22Rv1 (cell line): ENCODE data around the gene TMEM95.

Experiments
- ZFX ChIP-seq: fragments of 450-650 bp; IDR thresholded peaks from 2 replicates; pipeline ENCODE4 v1.6.1; 2017; ENCODE audit warnings: antibody characterized with exemption, borderline replicate concordance
- TF ChIP-seq, protein P1 (sequence below): fragments of 450-650 bp; IDR thresholded peaks from 2 replicates; pipeline ENCODE4 v1.5.1; 2017; ENCODE audit warnings: mild to moderate bottlenecking

DNA sequence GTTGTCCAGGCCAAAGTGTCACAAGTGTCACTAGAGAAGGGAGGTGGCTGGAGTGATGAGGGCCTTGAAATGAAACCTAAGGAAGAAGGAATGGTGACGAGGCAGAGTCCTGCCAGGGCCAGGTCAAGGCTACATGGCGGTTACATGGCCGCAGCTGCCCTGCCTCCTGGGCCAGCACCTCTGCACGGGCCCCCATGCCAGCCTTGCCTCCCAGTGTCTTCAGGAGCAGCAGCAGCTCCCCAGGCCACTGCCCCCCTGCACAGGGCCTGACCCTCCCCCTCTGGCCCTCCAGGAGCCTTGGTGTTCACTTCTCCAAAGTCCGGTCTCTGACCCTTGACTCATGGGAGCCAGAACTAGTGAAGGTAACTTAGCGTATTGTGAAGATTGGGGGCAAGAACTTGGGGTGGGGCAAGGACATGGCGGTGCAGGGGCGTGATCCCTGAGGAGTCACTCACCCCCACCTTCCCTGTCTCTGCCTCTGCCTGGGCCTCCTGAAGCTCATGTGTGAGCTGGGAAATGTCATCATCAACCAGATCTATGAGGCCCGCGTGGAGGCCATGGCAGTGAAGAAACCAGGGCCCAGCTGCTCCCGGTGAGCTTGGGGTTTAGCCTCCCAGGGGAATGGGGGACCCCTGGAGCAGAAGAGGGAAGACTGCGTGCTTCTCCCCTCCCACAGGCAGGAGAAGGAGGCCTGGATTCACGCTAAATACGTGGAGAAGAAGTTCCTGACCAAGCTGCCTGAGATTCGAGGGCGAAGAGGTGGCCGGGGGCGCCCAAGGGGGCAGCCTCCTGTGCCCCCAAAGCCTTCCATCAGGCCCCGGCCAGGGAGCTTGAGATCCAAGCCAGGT lies 7.1 kb upstream of the TMEM95 start:
- TF ChIP-seq, protein P1, sequence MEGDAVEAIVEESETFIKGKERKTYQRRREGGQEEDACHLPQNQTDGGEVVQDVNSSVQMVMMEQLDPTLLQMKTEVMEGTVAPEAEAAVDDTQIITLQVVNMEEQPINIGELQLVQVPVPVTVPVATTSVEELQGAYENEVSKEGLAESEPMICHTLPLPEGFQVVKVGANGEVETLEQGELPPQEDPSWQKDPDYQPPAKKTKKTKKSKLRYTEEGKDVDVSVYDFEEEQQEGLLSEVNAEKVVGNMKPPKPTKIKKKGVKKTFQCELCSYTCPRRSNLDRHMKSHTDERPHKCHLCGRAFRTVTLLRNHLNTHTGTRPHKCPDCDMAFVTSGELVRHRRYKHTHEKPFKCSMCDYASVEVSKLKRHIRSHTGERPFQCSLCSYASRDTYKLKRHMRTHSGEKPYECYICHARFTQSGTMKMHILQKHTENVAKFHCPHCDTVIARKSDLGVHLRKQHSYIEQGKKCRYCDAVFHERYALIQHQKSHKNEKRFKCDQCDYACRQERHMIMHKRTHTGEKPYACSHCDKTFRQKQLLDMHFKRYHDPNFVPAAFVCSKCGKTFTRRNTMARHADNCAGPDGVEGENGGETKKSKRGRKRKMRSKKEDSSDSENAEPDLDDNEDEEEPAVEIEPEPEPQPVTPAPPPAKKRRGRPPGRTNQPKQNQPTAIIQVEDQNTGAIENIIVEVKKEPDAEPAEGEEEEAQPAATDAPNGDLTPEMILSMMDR = no peak
- TF ChIP-seq ZFX = no peak
